RKO (cell line): ENCODE data around the gene GRIP1.
A peak's percentile ranks its signal among the peaks of the same experiment; 100 is the strongest.

Source experiments
- DNase-seq: peaks from one replicate; pipeline ENCODE4 v3.0.0-alpha.2; 2016; ENCODE audit warnings: low spot score

The GRIP1 gene

DNA sequence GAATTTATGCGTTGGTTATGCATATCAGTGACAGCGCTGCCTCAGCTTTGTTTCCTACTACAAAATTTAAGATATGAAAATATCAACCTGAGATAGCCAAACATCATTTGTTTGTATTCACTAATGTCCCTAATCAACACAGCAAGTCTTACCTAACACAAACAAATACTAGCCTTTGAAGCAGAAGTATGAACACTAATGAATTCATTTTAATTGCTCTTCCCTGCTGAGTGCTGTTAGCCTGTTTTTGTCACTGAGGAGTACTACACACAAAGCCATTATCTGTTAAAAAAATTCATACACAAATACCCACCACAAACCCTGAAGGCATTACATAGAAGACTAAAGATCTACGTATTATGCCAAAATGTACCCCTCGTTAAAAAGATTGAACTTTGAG is 225.8 kb downstream of the GRIP1 start:
- no peak for DNase-seq

DNA sequence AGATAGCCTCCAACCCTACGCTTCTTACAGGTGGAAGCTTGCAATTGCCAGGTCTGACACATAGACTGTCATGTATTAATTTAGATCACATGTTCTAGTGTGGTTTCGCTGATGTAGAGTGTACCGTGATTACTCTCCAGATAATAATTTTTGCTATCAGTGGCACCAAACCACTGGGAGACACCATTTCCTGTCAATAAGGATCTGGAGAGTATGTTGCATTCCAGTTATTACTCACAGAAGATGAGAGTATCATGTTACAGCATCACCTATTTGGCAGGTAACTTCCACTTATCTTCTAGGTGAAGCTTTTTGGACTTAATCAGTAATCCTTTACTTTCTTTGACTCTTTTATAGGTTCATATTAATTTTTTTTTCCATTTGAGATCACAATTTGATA is 229.3 kb downstream of the GRIP1 start:
- no peak for DNase-seq

DNA sequence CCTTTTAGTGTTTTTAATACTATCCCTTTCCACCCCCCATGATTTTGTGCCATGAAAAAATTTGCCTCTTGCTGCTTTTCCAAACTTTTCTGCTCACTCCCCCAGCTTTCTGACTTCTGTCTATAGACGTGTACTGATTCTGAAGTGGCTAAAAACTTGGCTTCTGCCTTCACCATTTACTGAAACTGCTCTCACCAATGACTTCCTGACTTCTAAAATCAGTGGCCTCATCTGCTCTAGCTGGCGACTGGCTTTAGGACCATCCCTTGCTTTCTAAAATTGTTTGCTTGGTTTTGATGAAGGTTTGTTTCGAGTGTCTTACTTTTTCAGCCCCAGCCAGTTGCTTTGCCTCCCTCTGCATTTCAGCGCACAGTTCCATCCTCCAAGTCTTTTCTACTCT is 231.2 kb downstream of the GRIP1 start:
- no peak for DNase-seq

DNA sequence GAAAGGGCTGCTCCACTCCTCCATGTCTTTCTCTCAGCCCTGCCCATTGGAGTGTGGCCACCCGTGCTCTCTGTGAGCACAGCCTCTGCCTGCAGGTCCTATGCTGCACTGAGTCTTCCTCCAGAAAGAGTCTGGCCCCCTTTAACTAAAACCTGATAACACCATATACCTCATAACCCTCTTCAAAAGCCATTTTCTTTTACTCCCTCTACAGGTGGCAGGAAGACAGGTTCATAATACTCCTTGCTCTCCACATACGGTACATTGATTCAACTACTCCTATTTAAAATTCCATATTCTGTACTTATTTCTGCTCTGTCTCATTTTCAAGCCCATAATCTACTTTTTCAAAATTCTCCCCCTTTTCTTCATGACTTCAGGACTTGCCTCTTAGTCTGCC is 232.6 kb downstream of the GRIP1 start:
- no peak for DNase-seq

DNA sequence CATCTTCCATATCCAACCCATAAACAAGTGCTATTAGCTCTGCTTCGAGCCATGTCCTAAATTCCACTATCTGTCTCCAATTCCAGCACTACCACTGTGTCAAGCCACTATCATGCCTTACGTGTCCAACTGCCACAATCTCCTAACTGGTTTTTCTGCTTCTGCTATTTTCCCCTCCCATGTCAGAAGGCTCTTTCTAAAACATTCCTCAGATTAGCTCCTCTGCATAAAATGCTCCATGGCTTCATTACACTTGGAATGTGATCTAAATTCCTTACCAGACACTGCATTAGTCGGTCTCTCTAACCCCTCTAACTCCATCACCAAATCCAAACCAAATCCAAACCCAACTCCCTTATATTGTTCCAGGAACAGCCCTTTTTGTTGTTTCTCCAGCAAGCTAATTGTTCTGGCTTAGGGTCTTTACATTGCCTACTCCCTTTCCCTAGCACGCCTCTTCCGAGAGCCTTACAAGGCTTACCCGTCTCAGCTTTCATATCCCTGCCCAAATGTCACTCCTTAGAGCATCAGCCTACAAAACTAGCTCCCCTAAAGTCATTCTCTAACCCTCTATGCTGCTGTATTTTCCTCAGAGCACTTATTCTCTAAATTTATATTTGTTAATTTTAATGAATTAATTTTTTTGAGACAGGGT is 236.8 kb downstream of the GRIP1 start:
- DNase-seq, result no peak

DNA sequence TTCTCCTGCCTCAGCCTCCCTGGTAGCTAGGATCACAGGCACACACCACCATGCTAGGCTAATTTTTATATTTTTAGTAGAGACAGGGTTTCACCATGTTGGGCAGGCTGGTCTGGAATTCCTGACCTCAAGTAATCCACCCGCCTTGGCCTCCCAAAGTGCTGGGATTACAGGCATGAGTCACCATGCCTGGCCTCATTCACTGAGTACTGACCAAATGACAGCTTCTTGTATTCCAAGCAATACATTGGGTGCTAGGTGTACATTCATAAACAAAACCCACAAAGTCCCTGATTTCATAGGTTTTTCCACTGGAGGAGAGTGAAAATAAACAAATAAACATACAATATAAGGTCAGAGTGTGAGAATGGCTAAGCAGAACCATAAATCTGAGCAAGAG is 240.3 kb downstream of the GRIP1 start:
- DNase-seq, result no peak

DNA sequence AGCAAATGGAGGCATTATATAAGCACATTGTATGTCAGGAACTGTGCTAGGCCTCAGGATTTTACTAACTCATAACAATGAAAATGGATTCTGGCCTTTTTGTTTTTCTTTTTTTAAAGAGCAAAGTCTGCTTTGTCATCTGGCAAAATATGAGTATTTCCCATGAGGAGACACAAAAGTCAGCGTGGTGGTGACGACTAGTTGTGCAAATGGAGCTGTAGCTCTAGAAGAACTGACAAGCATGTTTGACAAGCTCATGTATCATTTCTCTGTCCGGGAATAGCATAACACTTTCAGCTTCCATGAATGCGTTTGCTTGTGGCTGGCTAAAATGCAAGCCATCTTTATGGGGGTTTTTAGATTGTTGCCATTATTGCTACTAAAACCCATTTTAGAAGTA is 248.8 kb downstream of the GRIP1 start:
- no peak for DNase-seq

DNA sequence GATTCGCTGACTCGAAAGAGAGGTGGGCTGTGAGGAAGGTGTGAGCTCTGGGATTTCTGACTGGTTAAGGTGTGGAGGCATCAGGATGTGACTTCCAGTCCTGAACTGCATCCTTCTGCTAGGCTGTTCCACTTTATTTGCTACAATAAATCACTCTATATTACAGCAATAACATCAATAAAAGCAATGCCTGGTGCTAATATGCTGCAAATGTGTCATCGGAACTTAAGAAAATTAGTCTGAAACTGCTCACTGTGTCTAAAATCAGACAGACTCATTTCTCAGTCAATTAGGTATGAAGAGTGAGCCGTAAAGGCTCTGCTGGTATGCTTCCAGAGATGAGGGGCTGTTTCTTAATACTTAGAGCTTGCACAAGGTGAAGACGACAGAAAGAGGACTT is 250.0 kb downstream of the GRIP1 start:
- no peak for DNase-seq

DNA sequence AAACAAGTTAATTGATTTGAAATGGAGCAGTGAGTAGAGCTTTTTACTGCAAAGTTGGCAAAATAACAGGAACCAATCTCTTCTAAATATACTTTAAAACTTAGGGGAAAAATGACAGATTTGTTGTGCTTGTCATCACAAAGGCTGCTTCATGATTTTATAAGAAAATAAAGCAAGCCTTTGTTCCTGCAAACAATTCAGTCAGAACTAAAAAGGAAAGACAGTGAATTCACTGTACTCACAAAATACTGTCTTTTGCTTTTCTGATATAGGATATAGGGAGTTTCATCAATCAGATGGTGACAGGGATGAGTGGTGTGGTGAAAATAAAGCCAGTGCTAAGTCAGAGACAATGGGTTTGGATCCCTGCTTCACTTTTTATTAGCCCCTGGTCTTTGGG is 250.6 kb downstream of the GRIP1 start:
- DNase-seq, result no peak

DNA sequence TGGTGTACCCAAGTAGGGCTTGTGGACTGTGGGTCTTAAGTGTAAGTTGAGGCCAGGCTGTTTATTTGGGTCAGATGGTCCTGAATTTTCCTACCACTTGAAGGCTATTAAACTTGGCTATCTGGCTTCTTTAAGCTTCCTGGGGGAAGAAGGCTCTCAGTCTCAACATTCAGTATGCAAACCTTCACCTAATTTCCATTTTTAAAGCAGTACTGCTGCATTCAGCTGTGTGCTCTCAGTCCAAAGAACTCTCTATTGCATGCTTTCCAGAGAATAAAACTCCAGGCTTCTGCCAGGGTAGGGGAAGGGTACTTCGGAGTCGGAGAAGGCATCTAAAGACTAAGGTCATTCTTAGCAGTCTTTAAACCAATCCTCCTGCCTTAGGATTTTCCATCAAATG is 252.2 kb downstream of the GRIP1 start:
- DNase-seq, result no peak

DNA sequence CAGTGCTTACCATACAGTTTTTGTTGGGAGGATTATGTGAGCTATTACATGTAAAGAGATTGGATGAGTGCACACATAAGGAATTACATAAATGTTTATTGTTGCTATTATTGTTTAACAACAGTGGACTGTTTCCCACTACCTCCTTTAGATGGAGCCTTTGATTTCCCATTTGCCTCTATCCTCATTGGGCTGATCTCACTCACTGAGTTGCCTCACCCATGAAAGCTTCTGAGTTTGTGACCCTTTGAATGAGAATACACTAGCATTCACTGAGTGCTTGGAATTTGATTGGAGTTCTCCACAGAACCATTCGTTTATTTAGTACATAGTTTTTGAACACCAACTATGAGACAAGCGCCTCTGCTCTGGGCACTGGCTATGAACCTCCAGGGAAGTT is 255.6 kb downstream of the GRIP1 start:
- DNase-seq, result no peak

DNA sequence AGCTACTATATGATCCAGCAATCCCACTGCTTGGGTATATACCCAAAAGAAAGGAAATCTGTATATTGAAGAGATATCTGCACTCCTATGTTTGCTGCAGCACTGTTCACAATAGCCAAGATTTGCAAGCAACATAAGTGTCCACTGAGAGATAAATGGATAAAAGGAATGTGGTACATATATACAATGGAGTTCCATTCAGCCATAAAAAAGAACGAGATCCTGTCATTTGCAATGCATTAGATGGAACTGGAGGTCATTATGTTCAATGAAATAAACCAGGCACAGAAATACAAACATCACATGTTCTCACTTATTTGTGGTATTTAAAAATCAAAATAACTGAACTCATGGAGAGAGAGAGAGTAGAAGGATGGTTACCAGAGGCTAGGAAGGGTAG is 260.0 kb downstream of the GRIP1 start:
- no peak for DNase-seq

DNA sequence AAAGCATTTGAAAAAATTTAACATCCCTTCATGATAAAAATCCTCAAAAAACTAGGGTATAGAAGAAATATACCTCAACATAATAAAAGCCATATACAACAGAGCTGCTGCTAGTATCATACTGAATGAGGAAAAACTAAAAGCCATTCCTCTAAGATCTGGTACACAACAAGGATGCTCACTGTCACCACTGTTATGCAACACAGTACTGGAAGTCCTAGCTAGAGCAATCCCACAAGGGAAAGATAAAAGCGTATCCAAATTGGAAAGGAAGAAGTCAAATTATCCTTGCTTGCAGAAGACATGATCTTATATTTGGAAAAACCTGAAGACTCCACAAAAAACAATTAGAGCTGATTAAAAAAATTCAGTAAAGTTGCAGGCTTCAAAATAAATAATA is 261.7 kb downstream of the GRIP1 start:
- no peak for DNase-seq

DNA sequence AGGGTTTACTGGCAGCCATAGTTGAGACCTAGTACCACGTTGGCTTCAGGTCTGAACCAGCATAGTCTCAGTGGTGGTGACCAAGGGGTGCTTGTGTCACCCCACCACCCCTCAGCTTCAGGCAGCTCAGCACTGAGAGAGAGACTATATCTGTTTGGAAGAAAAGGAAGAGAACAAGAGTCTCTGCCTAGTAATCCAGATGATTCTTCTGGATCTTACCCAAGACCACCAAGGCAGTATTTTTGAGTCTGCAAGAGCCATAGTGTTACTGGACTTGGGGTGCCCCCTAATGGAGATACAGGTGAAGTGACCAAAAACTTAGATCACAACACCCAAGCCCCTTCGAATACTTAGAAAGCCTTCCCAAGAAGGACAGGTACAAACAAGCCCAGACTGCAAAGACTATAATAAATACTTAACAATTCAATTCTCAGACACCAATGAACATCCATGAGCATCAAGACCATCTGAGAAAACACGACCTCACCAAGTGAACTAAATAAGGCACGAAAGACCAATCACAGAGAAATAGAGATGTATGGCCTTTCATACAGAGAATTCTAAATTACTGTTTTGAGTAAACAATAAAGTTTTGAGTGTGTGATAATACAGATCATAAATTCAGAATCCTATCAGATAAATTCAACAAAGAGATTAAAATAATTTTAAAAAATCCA is 269.5 kb downstream of the GRIP1 start:
- DNase-seq, result peak; percentile 67

DNA sequence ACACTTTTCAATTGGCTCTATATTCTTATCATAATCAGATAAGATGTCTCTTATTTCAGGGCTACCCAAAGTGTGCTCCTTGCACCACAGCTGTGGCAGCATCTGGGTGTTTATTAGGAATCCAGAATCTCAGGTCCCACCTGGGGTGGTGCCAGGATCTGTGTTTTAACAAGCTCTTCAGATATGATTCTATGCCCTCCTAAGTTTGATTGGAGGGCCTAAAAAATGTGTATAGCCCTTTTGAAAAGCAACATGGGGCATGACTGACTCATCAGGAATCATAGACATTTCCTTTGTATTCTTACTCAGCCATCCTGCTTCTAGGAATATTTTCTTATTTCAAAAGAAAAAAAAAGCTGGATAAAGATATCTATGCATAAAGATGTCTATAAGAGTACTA is 273.5 kb downstream of the GRIP1 start:
- DNase-seq, result peak; percentile 37

DNA sequence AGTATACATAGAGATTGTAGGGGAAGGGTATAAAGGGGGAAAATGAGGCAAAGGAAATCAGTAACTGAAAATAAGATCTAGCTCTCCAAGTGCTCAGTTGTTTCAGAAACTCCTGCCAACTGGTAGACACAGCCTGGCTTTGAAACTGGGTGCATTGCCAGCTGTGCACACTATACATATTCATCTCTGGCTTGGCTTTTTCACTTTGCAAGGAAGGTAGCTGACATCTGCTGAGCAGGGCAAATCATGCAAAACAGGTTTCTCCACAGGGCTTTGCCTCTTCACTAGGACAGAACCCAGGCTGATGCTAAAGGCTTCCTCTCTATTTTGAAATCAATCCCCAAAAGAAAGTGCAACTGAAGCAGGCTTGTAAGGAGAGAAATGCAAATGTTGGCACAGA is 275.1 kb downstream of the GRIP1 start:
- no peak for DNase-seq

DNA sequence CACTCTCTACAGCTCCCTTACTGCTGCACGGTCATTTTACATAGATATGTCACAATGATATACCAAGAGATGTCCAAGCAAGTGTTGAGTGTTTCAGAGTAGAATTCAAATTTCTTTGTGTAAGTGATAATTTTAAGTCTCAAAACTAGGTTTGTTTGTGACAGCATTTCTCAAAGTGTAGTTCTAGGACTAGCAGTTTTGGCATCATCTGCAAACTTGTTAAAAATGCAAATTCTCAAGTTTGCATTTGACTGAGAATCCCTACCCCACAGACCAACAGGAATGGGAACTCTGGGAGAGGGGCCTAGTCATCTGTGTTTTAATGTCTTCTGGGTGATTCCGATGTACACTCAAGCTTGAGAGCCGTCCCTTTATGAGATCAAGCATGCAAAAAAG is 279.0 kb downstream of the GRIP1 start:
- no peak for DNase-seq

DNA sequence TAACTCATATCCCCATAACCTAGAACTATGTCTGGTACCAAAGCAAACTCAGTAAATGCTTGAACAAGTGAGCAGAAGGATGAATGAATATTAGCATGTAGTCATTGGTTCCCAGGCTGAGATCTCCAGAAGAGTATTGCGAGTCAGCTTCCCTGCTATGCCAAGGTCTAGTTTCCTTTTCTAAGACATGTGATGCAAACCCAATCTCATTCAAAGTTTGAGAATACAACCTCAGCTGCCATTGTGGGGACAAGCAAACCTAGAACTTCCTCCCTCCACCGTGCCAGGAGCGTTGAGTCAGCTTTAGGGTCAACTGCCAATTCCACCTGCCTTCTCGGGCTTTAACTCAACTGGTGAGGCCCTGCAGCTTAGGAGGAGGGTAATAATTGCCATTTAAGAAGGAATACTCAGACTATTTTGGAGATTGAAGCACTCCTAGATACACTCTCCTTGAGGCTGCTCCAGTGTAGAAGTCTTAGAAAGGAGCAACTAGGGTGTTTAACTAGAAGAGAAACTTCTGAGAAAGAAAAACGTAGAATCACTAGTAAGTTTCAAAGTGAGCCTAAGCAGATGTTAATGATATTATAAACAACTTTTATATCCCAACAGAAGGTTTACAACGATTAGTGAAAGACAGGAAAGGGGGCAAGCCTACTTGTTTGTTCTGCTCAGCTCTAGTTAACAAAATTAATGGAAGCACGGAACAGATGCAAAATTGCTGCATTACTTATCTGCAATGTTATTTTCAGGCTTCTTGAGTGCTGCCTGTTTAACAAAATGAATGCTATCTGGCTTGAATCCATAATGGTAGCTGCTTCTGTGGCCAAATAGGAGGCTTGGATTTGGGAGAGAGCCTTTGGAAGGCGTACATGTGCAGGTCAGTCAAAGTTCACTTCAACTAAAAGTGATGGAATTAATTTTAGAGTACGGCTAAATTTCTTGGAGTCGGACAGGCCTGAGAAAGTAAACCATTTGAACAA is 279.7 kb downstream of the GRIP1 start:
- no peak for DNase-seq

DNA sequence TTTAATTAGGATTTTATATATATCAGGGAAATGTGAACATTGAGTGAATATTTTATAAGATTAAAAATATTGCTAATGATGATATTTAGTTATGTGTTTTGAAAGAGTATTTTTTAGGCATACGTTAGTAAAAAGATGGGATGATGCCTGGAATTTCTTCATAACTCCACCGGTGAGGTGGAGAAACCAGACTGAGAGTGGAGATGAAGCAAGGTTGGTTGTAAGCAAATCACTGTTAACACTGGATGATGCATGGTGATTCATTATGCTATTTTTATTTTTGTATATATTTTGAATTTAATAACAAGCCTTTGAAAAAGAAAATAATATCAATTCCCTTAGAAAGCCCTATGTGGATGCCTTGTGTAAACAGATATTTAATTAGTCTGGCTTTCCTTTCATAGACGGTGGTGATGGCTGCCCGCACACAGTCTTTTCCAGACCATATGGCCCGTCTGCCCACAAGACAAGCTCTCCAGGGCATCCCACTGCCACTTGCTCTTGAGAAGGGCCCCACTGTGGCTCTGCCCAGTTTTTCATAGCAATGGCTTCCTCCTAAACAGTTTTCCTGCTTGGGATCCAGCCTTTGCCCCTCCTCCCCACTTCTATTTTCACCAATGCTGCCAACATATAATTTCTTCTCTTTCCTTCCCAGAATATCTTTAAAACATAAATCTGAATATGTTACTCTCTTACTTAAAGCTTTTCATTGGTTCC is 281.1 kb downstream of the GRIP1 start:
- no peak for DNase-seq

DNA sequence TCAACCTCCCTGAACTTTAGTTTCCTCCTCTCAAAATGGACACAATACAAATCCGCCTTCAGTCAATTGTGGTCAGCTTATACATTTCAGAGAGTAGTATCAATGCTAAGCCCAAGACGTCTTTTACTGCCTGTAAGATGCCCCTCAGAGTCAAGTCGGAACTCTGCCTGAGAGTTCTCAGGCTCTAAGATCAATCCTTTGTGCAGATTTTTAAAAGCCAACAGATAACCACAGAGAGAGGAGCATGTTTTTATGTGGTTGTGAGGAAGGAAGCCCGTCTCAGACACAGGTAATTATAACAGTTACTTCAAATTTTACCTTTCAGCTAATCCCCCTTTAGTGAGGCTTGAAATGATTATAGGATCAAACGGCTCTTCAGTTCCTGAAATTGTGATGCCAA is 285.0 kb downstream of the GRIP1 start:
- no peak for DNase-seq

DNA sequence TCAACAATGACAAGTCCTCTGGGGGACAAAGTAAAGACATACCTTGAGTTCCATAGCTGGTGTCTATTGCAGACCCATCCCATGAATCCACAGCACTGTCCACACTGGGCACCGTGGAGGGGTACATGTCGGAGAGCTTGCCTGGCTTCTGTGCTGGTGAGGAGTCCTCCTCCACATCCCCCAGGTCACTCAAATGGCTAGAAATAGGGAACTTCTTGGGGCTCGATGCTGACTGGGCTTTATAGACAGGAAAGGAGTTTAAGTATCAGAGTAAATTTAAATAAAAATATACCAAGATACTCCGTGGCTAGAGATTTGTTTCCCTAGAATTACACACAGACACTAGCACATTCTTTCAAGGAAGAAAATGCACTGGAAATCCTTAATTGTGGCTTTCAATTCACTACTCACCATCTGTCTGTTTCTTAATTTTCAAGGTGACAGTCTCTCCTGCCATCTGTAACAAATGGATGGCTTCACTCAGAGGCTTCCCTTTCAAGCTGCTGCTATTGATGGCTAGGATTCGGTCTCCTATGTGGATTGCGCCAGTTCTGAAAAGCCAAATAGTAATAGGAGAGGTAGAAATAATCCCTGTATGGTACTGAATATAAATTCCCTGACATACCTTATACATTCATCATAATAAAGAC is 286.5 kb downstream of the GRIP1 start:
- DNase-seq, result no peak

DNA sequence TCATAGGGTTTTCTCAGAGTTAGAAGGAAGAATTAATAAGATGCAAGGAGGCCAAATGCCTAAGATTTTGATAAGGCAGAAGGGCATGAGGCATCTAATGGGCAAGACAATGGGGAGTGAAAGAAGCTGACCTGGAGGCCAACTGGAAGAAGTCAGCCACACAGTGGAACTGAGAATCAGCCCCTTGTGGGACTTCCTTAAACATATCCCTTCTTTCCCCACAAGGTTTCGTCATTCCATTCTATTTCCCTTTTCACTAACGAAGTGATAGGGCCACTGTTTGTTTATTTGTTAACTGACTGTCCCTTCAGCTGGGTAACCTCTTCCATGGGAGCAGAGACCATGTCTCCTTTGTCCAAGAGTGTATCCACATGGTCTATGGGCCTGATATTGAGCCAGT is 290.4 kb downstream of the GRIP1 start:
- no peak for DNase-seq
